GM18526 (cell line): ENCODE measurements around the gene BRD3OS.

Experiments used
- POLR2A ChIP-seq: IDR thresholded peaks from 3 replicates; pipeline ENCODE4 v1.6.1; 2011; ENCODE audit not compliant: insufficient read length; ENCODE audit errors: extremely low read depth

BRD3OS gene

DNA sequence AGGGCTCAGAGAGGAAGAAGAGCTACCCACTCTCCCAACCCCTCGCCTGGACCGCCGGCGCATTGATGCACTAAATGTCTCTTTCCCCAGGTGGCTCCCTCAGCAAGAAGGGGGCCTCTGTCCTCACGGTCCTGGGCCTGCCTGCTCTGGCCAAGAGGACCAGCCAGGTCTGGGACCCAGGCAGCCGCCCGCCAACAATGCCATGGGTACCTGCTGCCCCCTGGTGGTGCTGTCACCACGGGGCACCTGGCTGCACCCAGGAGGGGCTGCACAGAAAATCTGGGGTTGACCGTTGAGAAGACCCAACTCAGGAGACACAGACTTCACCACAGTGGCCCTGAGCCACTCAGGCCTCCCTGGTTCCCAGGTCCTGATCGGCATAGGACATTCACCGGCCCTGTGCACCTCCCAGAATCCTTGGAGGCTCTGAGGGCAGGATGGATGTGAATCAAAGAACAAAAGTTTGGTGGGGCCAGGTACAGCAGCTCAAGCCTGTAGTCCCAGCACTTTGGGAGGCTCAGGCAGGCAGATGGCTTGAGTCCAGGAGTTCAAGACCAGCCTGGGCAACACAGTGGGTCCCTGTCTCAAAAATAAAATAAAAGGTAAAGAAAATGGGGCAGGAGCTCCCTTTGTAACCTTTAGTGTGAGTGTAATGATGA, 30.8 kb upstream of the BRD3OS start:
- TF ChIP-seq POLR2A = no peak

DNA sequence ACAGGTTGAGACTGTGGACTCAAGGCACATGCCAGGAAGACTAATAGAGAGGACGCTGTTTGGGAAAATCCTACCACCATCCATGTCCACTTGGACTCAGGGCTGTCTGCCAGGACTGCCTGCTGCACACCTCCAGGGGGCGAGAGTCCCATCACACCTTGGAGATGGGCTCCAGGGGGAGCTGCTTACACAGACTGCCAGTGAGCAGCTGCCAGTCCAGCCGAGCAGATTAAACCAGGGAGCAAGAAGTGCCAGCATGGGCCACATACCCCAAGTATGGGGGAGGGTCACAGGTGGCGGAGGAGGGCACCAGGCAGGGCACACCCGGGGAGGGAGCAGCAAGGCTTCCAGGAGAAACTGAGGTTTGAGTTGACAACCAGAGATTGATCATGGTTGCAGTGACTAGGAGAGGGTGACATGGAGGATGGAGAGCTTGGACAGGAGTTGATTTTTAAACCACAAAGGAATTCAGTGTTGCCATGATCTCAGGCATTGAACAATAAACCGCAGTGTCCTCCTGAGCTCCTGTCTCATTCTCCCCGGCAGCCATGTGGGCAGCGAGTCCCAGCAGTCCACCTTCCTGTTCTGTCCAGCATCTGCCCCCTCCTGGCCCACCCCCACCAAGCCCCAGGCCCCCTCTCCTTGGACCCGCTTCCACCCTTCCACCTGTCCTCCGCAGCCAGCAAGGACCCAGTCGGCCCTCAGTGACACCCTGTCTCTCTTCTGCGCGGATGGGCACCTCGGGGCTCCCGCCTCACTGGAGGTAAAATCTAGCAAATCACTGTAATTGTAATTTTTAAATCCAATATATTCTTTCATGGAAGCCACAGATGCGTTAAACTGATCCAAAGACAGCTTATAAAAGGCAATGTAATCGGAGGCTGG, 30.0 kb upstream of the BRD3OS start:
- TF ChIP-seq POLR2A = no peak

- TF ChIP-seq POLR2A = no peak
Measured at GRCh38 chr9:133996531-133997520, 28.5 kb upstream of the BRD3OS start.

DNA sequence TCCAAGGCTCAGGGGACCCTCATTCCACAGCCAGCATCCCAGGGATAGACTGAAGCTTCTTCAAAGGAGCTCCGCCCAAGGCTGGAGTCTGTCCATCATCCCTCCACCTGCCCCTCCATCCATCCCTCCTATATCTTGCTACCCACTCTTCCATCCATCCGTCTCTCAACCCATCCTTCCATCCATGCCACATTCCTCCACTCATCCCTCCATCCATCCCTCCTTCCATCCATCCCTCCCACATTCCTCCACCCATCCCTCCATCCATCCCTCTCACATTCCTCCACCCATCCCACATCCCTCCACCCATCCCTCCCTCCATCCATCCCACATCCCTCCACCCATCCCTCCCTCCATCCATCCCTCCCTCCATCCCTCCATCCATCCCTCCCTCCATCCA, 27.7 kb upstream of the BRD3OS start:
- no peak for TF ChIP-seq POLR2A

DNA sequence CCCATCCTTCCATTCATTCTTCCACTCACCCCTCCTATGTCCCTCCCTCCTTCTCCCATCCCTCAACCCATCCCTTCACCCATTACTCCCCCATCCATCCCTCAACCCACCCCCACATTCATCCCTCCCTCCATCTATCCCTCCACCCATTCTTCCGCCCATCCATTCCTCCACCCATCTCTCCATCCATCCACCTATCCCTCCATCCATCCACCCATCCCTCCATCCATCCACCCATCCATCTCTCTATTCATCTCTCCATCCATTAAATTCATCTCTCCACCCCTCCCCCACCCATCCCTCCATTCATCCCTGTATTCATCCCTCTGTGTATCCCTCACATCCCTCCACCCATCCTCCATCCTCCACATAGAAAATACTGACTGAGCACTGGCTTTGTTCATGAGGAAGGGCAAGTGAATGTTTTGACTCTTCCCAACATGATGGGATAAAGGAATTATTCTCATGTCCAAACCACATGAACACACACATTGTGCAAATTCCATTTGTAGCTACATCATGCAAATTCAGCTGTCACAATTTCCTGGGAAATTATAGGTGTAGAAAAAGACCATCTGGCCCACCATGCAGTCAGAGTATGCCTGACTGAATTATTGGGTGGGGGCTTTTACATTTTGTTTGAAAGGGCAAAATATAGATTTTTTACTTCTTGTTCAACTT, 26.2 kb upstream of the BRD3OS start:
- TF ChIP-seq POLR2A = no peak

DNA sequence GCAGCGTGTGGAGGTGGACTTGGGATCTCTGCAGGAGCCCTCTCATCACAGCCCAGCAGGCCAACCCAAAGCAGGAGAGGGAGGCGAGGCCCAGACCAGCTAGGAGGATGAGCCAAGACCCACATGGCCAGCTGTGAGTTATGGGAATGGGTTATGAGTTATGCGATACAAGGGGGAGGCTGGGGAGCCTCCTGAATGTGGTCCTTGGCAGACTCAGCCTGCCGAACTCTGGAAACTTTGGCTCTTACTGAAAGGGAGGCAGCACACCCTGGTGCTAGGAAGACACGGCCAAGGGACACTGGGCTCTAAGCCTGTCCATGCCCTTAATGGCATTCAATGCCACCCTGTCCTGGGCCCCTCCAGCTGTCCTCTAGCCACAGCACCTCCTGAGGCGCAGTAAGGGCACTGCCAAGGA, 25.4 kb upstream of the BRD3OS start:
- TF ChIP-seq POLR2A = no peak

- TF ChIP-seq POLR2A = no peak
Measured at GRCh38 chr9:134002796-134003195, 22.5 kb upstream of the BRD3OS start.

DNA sequence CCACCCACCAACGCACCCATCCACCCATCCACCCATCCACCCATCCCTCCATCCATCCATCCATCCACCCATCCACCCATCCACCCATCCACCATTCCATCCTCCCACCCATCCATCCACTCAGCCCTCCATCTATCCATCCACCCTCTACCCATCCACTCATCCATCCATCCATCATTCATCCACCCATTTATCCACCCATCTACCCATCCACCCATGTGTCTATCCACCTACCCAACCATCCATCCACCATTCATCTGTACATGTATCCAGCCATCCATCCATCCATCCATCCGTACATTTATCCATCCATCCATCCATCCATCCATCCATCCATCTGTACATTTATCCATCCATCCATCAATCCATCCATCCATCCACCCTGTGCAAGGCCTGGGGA, 22.0 kb upstream of the BRD3OS start:
- no peak for TF ChIP-seq POLR2A

DNA sequence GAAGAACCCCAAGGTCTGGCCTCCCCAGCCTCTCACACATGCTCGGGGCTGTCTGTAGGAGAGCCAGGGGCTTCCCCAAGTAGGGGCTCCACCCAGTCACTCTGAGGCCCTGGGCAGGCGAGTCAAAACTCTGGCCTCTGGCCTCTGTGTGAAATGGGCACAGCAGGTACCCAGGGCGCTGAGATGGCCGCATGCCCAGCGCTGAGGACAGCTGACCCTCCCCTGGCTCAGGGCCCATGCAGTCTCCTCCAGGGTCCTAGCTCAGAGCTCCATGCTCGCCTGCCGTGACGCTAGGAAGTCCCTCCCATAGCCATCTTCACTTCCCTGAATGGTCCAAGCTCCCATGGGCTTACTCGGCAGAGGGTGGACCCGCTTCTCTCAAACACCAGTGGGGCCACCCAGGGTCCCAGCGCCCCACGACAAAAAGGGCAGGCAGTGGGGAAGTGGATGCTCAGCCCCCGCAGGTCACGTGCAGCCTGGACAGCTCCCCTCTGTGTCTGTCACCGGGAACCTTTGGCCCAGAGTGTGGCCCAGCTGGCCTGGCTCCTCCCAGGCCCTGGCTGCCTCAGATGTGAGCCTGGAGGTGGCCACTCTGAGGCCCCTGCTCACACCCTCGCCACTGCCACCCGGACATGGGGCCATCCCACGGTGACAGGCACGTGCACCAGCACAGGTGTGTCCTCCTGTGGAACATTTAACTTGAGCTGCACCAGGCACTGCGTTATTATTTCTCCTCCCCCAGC, 21.0 kb upstream of the BRD3OS start:
- no peak for TF ChIP-seq POLR2A

DNA sequence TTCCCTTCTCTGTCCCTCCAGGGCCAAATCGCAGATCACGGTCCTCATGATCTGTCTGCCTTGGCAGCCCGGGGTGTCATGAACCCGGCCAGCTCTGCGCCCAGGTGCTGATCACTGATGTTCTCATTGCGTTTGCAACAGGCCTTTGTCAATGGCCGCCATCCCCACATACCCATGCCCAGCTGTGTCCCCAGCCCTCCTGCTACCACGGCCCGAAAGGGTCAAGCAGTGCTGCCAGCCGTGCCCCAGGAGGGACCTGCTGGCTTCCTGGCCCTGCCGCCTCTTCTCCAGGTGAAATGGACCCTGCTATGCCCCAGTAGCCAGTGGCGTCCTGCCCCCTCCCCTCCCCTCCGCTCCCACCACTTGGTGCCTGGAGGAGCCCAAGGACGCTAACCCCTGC, 20.4 kb upstream of the BRD3OS start:
- TF ChIP-seq POLR2A = no peak

DNA sequence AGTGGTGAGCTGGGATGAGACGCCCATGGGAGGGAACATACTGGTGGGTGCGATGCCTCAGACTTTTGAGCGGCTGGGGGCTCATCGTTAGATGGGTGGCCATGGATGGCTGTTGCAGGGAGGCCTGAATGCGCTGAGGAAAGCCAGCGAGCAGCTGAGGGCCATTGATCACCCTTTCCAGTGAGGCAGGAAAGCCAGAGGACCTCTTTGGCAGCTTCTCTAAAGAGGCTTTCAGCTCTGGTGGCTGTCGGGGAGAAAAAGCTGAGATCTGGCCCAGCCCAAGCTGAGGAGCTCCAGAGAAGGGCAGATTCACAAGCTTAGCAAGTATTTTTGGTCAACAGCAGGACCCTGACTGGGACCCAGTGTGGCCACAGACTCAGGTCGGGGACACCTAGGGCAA, 19.9 kb upstream of the BRD3OS start:
- no peak for TF ChIP-seq POLR2A

GRCh38 chr9:134007150-134007549, 18.1 kb upstream of the BRD3OS start:
- TF ChIP-seq POLR2A = no peak

- TF ChIP-seq POLR2A = no peak
Measured at GRCh38 chr9:134007571-134007970, 17.7 kb upstream of the BRD3OS start.
